Nephron (organoid): Measurements from ENCODE around the gene CCNQ.

Experiments
- H3K27ac Mint-ChIP-seq, 3 experiments: 2 replicates each; pipeline ENCODE4 v1.8.0; 2020; ENCODE audit warnings: mixed read lengths in 3 of 3, mild to moderate bottlenecking in 2 of 3, moderate library complexity in 1 of 3
- H3K27me3 Mint-ChIP-seq: 2 replicates; pipeline ENCODE4 v1.8.0; 2021; ENCODE audit warnings: low read depth, mild to moderate bottlenecking, moderate library complexity, mixed read lengths
- H3K36me3 Mint-ChIP-seq: 2 replicates; pipeline ENCODE4 v1.8.0; 2020; ENCODE audit warnings: low read depth, mixed read lengths
- H3K4me1 Mint-ChIP-seq: 2 replicates; pipeline ENCODE4 v1.8.0; 2020; ENCODE audit warnings: mixed read lengths
- H3K4me3 Mint-ChIP-seq, 3 experiments: 2 replicates each; pipeline ENCODE4 v1.8.0; 2020; ENCODE audit warnings: mild to moderate bottlenecking in 3 of 3, mixed read lengths in 3 of 3, moderate library complexity in 2 of 3
- H3K9me3 Mint-ChIP-seq: 2 replicates; pipeline ENCODE4 v1.8.0; 2020; ENCODE audit warnings: mixed read lengths
- CTCF ChIP-seq, 3 experiments: fragments of 200-600 bp; sonication (generic); IDR thresholded peaks; one replicate each; pipeline ENCODE4 v1.5.0; 2021; ENCODE audit warnings: antibody characterized with exemption in 3 of 3; ENCODE audit not compliant: unreplicated experiment in 3 of 3

Gene CCNQ

DNA sequence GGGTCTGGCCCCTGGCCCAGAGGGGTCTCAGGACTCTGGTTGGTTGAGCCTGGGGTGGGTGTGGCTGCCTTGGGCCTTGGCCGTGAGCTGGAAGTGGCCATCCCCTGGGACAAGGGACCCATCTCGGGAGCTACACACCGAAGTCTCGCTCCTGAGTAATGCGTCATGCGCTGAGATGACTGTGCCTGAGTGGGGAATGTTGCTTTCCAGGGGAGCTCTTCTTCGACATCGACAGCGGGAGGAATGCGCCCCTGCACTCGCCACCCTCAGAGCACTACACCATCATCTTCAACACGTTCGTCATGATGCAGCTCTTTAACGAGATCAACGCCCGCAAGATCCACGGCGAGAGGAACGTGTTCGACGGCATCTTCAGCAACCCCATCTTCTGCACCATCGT, 38.5 kb downstream of the CCNQ start:
- H3K4me1 Mint-ChIP-seq: no peaks in the 10 kb centered on the region
- peaks cover 21% of the 10 kb centered on the region for H3K9me3 Mint-ChIP-seq
- H3K36me3 Mint-ChIP-seq: no peaks in the 10 kb centered on the region
- TF ChIP-seq CTCF (IDR thresholded peaks at IDR 0.05; ENCODE audit: unreplicated experiment in 3 of 3): no peak
- no peak overlapping the region for H3K27ac Mint-ChIP-seq
- H3K27me3 Mint-ChIP-seq: peaks cover 13% of the 10 kb centered on the region
- no peak overlapping the region for H3K4me3 Mint-ChIP-seq

- H3K27me3 Mint-ChIP-seq: peaks cover 13% of the 10 kb centered on the region
- no peaks in the 10 kb centered on the region for H3K36me3 Mint-ChIP-seq
- no peak overlapping the region for H3K27ac Mint-ChIP-seq
- H3K9me3 Mint-ChIP-seq: peaks cover 24% of the 10 kb centered on the region
- no peaks in the 10 kb centered on the region for H3K4me1 Mint-ChIP-seq
- H3K4me3 Mint-ChIP-seq: no peak overlapping the region
- TF ChIP-seq CTCF (IDR thresholded peaks at IDR 0.05; ENCODE audit: unreplicated experiment in 3 of 3): no peak
Measured at GRCh38 chrX:153560000-153560399, 38.9 kb downstream of the CCNQ start.

DNA sequence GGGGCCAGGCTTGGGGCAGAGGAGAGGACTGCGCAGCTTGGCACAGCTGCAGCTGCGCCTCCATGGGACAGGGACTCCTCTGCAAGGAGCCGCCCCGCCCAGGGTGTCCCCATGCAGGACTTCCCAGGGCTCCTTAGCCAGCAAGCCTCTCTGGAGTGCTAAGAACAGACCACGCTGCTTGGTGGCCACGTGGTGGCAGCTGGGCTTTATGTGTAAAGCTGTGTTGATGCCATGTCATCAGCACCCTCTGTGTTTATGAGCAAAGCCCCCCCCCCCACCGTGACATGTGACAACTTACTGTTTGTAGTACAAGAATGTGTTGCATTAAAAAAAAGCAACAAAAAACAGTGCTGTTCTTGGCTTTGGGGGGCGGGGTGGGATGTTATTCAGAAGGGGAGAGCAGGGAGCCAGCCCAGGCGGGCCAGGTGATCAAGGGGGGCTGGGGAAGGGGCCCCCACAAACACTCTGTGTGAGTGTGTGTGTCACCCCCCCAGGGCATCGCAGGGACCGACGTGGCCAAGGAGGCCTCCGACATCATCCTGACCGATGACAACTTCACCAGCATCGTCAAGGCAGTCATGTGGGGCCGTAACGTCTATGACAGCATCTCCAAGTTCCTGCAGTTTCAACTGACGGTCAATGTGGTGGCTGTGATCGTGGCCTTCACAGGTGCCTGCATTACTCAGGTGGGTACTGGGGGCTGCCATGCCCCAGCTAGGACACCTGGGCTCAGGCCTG, 41.2 kb downstream of the CCNQ start:
- H3K27me3 Mint-ChIP-seq: peaks cover 8% of the 10 kb centered on the region
- TF ChIP-seq CTCF (IDR thresholded peaks at IDR 0.05; ENCODE audit: unreplicated experiment in 3 of 3): no peak
- no peaks in the 10 kb centered on the region for H3K36me3 Mint-ChIP-seq
- no peak overlapping the region for H3K4me3 Mint-ChIP-seq
- H3K27ac Mint-ChIP-seq: no peak overlapping the region
- no peaks in the 10 kb centered on the region for H3K4me1 Mint-ChIP-seq
- H3K9me3 Mint-ChIP-seq: peaks cover 20% of the 10 kb centered on the region

DNA sequence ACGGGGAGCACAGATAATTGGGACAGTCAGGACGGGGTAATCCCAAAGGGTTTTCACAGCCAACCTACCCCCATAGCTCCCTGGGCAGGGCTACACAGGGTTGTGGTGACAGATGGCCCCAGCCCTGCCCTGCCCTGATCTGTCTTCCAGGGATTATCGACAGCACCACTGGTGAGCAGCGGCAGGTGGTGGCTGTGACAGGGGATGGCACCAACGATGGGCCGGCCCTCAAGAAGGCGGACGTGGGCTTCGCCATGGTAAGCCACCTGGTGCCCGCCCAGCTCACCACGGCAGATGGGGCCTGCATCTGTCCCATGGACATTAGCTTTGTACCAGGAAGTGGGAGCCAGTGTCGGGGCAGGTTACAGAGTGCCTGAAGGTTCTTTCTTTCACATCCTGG, 42.2 kb downstream of the CCNQ start:
- H3K9me3 Mint-ChIP-seq: peaks cover 21% of the 10 kb centered on the region
- H3K36me3 Mint-ChIP-seq: no peaks in the 10 kb centered on the region
- no peak overlapping the region for H3K4me3 Mint-ChIP-seq
- H3K27me3 Mint-ChIP-seq: peaks cover 8% of the 10 kb centered on the region
- no peaks in the 10 kb centered on the region for H3K4me1 Mint-ChIP-seq
- TF ChIP-seq CTCF (IDR thresholded peaks at IDR 0.05; ENCODE audit: unreplicated experiment in 3 of 3): no peak
- H3K27ac Mint-ChIP-seq: no peak overlapping the region

GRCh38 chrX:153554519-153555167, 44.3 kb downstream of the CCNQ start:
- Mint-ChIP-seq H3K4me1 (no peaks in the 10 kb centered on the region), H3K27ac (no peak overlapping the region), H3K4me3 (no peak overlapping the region), H3K27me3 (peaks cover 7% of the 10 kb centered on the region), H3K36me3 (no peaks in the 10 kb centered on the region), H3K9me3 (peaks cover 25% of the 10 kb centered on the region)
- TF ChIP-seq CTCF (IDR thresholded peaks at IDR 0.05; ENCODE audit: unreplicated experiment in 3 of 3): peak; percentile 47 to 68 (median 62)

- Mint-ChIP-seq H3K9me3 (peaks cover 21% of the 10 kb centered on the region), H3K4me1 (no peaks in the 10 kb centered on the region), H3K27me3 (peaks cover 4% of the 10 kb centered on the region), H3K36me3 (no peaks in the 10 kb centered on the region), H3K4me3 (no peak overlapping the region), H3K27ac (no peak overlapping the region)
- TF ChIP-seq CTCF (IDR thresholded peaks at IDR 0.05; ENCODE audit: unreplicated experiment in 3 of 3): no peak
Measured at GRCh38 chrX:153551135-153551534, 47.8 kb downstream of the CCNQ start.
